Epithelial cell of esophagus (primary cell): ENCODE results near the gene RTTN.

Experiments
- DNase-seq: peaks from one replicate; pipeline ENCODE4 v3.0.0; 2010; ENCODE audit warnings: low read depth
- H3K4me3 ChIP-seq: 2 replicates; pipeline ENCODE4 v1.5.1; 2011; ENCODE audit warnings: mild to moderate bottlenecking, low read length, control low read depth
- CTCF ChIP-seq: IDR thresholded peaks from 2 replicates; pipeline ENCODE4 v1.5.1; 2011; ENCODE audit warnings: low read depth, mild to moderate bottlenecking, low read length, control low read depth, inconsistent platforms; ENCODE audit not compliant: insufficient read depth; ENCODE audit errors: missing control alignments

Gene RTTN

GRCh38 chr18:70072678-70073077 is 132.8 kb downstream of the RTTN start:
- H3K4me3 ChIP-seq, result no peak overlapping the region
- TF ChIP-seq CTCF, result peak; percentile 26
- DNase-seq, result peak; percentile 15

GRCh38 chr18:70069965-70070364 is 135.5 kb downstream of the RTTN start:
- no peak for TF ChIP-seq CTCF
- DNase-seq, result no peak
- H3K4me3 ChIP-seq, result no peak overlapping the region

- TF ChIP-seq CTCF, result no peak
- H3K4me3 ChIP-seq, result no peak overlapping the region
- DNase-seq, result no peak
Observed at GRCh38 chr18:70069382-70069781, 136.1 kb downstream of the RTTN start.

GRCh38 chr18:70068981-70069380 is 136.5 kb downstream of the RTTN start:
- DNase-seq, result no peak
- no peak overlapping the region for H3K4me3 ChIP-seq
- TF ChIP-seq CTCF, result no peak

GRCh38 chr18:70059684-70060083 is 145.8 kb downstream of the RTTN start:
- no peak for TF ChIP-seq CTCF
- no peak for DNase-seq

GRCh38 chr18:70058916-70059315 is 146.6 kb downstream of the RTTN start:
- no peak overlapping the region for H3K4me3 ChIP-seq
- TF ChIP-seq CTCF, result no peak
- DNase-seq, result no peak

More at GRCh38 chr18:70059684-70060083, 145.8 kb downstream of the RTTN start:
- no peak overlapping the region for H3K4me3 ChIP-seq

- peak overlapping the region; percentile 47 for H3K4me3 ChIP-seq
- DNase-seq, result peak; percentile 84
- no peak for TF ChIP-seq CTCF
Observed at GRCh38 chr18:70047931-70048603, 157.4 kb downstream of the RTTN start.
